Breast epithelium (tissue), 3 donors: Measurements from ENCODE around the gene ARPP21.

Experiments used
- POLR2AphosphoS5 ChIP-seq, 3 donors: sonication (generic); formaldehyde crosslinking; IDR thresholded peaks; one replicate each; pipeline ENCODE4 v1.6.1; 2017; ENCODE audit warnings: antibody characterized with exemption in 3 of 3
- TF ChIP-seq, protein P1 (sequence below), 3 donors: fragments of 450-650 bp; IDR thresholded peaks; one replicate each; pipeline ENCODE4 v1.5.1; 2016 to 2017; ENCODE audit warnings: antibody characterized with exemption in 3 of 3, mild to moderate bottlenecking in 3 of 3, moderate library complexity in 3 of 3

DNA sequence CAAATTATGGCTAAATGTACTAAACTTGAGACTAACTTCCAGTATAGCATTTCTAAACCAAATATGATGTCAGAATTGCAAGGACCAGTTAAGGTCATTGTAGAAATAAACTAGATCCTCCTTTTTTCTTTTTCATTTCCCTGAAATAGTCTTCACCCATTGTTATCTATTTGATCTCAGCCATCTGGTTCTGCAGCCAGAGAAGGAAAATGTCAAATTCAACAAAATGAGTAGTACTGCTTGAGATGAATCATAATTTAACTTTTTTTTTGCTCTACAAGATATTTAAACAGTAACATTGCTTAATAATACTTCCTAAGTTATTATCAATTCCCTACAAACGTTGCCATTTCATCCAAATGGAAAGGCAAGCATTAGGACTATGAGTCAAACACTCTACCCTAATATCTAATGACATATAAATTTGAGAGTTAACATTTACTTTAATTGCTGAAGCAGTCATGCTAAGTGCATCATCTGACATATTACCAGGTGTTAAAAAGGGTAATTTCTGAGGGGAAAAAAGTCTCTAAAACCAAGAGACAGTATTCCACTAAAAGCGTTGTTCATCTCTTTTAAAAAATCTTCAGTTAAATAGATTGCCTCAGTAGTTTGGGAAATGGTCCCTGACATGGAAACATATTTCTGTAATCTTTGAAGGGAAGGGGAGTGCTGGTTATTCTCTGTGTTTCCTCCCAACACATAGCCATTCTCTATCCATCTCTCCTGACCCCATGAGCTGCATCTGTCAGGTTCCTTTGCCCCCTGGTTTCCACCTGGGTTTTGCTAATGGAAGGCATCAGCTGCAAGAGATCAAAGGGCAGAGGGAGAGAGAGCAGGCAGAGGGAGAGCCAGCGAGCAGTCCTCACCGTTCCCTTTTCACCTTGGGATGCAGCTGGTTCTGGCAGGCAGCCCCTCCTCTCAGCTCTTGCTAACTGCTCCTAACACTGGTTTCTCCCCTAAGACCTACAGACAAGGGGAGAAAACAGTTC is 138.5 kb downstream of the ARPP21 start:
- TF ChIP-seq, protein P1, sequence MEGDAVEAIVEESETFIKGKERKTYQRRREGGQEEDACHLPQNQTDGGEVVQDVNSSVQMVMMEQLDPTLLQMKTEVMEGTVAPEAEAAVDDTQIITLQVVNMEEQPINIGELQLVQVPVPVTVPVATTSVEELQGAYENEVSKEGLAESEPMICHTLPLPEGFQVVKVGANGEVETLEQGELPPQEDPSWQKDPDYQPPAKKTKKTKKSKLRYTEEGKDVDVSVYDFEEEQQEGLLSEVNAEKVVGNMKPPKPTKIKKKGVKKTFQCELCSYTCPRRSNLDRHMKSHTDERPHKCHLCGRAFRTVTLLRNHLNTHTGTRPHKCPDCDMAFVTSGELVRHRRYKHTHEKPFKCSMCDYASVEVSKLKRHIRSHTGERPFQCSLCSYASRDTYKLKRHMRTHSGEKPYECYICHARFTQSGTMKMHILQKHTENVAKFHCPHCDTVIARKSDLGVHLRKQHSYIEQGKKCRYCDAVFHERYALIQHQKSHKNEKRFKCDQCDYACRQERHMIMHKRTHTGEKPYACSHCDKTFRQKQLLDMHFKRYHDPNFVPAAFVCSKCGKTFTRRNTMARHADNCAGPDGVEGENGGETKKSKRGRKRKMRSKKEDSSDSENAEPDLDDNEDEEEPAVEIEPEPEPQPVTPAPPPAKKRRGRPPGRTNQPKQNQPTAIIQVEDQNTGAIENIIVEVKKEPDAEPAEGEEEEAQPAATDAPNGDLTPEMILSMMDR (IDR thresholded peaks at IDR 0.05), result no peak
- TF ChIP-seq POLR2AphosphoS5 (IDR thresholded peaks at IDR 0.05), result no peak
